ENCODE data around the gene CHCHD1.

DNA sequence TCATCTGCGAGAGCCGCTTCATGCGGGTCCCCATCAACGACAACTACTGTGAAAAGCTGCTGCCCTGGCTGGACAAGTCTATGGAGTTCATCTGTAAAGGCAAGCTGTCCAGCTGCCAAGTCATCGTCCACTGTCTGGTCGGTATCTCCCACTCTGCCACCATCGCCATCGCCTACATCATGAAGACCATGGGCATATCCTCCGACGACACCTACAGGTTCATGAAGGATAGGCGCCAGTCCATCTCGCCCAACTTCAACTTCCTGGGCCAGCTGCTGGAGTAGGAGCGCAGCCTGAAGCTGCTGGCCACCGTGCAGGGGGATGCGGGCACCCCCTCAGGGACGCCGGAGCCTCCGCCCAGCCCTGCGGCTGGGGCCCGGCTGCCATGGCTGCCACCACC lies 49.4 kb upstream of the CHCHD1 start:
- TF ChIP-seq, protein P1, sequence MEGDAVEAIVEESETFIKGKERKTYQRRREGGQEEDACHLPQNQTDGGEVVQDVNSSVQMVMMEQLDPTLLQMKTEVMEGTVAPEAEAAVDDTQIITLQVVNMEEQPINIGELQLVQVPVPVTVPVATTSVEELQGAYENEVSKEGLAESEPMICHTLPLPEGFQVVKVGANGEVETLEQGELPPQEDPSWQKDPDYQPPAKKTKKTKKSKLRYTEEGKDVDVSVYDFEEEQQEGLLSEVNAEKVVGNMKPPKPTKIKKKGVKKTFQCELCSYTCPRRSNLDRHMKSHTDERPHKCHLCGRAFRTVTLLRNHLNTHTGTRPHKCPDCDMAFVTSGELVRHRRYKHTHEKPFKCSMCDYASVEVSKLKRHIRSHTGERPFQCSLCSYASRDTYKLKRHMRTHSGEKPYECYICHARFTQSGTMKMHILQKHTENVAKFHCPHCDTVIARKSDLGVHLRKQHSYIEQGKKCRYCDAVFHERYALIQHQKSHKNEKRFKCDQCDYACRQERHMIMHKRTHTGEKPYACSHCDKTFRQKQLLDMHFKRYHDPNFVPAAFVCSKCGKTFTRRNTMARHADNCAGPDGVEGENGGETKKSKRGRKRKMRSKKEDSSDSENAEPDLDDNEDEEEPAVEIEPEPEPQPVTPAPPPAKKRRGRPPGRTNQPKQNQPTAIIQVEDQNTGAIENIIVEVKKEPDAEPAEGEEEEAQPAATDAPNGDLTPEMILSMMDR (IDR thresholded peaks at IDR 0.05) = no peak
- TF ChIP-seq POLR2A (IDR thresholded peaks at IDR 0.05) = no peak
